GM23248 (cell line): ENCODE measurements around the gene TECTA. TPM values are rescaled to one million over a fixed set of nuclear protein-coding genes. Genes with fewer than 3 reads are reported as not detected.

ENCODE experiments used
- DNase-seq: peaks from one replicate; pipeline ENCODE4 v3.0.0-alpha.2; 2015
- H2AFZ ChIP-seq: fragments of 200-600 bp; sonication (generic); 2 replicates; pipeline ENCODE4 v1.6.1; 2016; ENCODE audit warnings: antibody characterized with exemption
- H3F3A ChIP-seq: fragments of 200-600 bp; sonication (generic); 2 replicates; pipeline ENCODE4 v1.6.1; 2016; ENCODE audit warnings: mild to moderate bottlenecking, antibody characterized with exemption, mixed run types; ENCODE audit not compliant: insufficient read depth
- H3K27ac ChIP-seq: fragments of 200-600 bp; sonication (generic); 2 replicates; pipeline ENCODE4 v1.5.1; 2016; ENCODE audit warnings: mild to moderate bottlenecking
- H3K27me3 ChIP-seq: fragments of 200-600 bp; sonication (generic); replicated peaks from 2 replicates; pipeline ENCODE4 v1.6.1; 2016; ENCODE audit warnings: mild to moderate bottlenecking; ENCODE audit not compliant: insufficient read depth
- H3K36me3 ChIP-seq: fragments of 200-600 bp; sonication (generic); 2 replicates; pipeline ENCODE4 v1.6.1; 2016; ENCODE audit warnings: low read depth, mild to moderate bottlenecking
- H3K4me1 ChIP-seq: fragments of 200-600 bp; sonication (generic); 2 replicates; pipeline ENCODE4 v1.6.1; 2016; ENCODE audit warnings: mild to moderate bottlenecking; ENCODE audit not compliant: insufficient read depth
- H3K4me2 ChIP-seq: fragments of 200-600 bp; sonication (generic); one replicate; pipeline ENCODE4 v1.6.1; 2016; ENCODE audit warnings: mild to moderate bottlenecking; ENCODE audit not compliant: unreplicated experiment
- H3K4me3 ChIP-seq: fragments of 200-600 bp; sonication (generic); 2 replicates; pipeline ENCODE4 v1.5.1; 2016; ENCODE audit warnings: mild to moderate bottlenecking
- H3K79me2 ChIP-seq: fragments of 200-600 bp; sonication (generic); 2 replicates; pipeline ENCODE4 v1.6.1; 2016; ENCODE audit warnings: mild to moderate bottlenecking; ENCODE audit not compliant: insufficient read depth
- H3K9ac ChIP-seq: fragments of 200-600 bp; sonication (generic); 2 replicates; pipeline ENCODE4 v1.6.1; 2016; ENCODE audit warnings: mild to moderate bottlenecking
- H3K9me2 ChIP-seq: fragments of 200-600 bp; sonication (generic); 2 replicates; pipeline ENCODE4 v1.6.1; 2016; ENCODE audit warnings: mixed run types, mild to moderate bottlenecking, moderate library complexity; ENCODE audit not compliant: insufficient read depth
- H3K9me3 ChIP-seq: fragments of 200-600 bp; sonication (generic); one replicate; pipeline ENCODE4 v1.6.1; 2017; ENCODE audit warnings: low read depth
- H4K20me1 ChIP-seq: fragments of 200-600 bp; sonication (generic); 2 replicates; pipeline ENCODE4 v1.6.0; 2016; ENCODE audit not compliant: insufficient read depth
- EZH2 ChIP-seq: fragments of 200-600 bp; sonication (generic); IDR thresholded peaks from 2 replicates; pipeline ENCODE4 v1.6.1; 2018; ENCODE audit warnings: antibody characterized with exemption, mild to moderate bottlenecking; ENCODE audit not compliant: insufficient read depth, poor library complexity, severe bottlenecking
- EZH2phosphoT487 ChIP-seq: fragments of 200-600 bp; sonication (generic); IDR thresholded peaks from 2 replicates; pipeline ENCODE4 v1.6.1; 2018; ENCODE audit warnings: antibody characterized with exemption, moderate library complexity, mild to moderate bottlenecking, low read depth; ENCODE audit not compliant: insufficient read depth
- WGBS, 2 experiments: methylation state at CpG; one replicate each; pipeline ENCODE4 v1.1.6; 2015 to 2017; ENCODE audit warnings: low lambda C conversion rate in 2 of 2, low coverage in 1 of 2; ENCODE audit errors: missing lambda C conversion rate in 2 of 2; 5-methylcytosine and 5-hydroxymethylcytosine counted together
- in situ Hi-C: fragments of 300-500 bp; cut with MboI; formaldehyde crosslinking; loops from 2 replicates; pipeline ENCODE4 v1.15.0; 2020
- polyA plus RNA-seq: library from polyadenylated mRNA; unstranded; fragments of >200 nt; fragmentation: Nextera tagmentation; extraction: Ambion mirVana; gene quantifications from 2 replicates; pipeline ENCODE4 v1.2.1, GENCODE V29; 2016
- total RNA-seq: library from RNA; depleted of rRNA; stranded (reverse); fragments of >200 nt; shearing (Covaris generic); gene quantifications from 2 replicates; pipeline ENCODE4 v1.2.3, GENCODE V29; 2014

Gene TECTA
- total and polyA plus RNA-seq, 2 experiments from 2014 or later: under 0.01 to 0.08 TPM

DNA sequence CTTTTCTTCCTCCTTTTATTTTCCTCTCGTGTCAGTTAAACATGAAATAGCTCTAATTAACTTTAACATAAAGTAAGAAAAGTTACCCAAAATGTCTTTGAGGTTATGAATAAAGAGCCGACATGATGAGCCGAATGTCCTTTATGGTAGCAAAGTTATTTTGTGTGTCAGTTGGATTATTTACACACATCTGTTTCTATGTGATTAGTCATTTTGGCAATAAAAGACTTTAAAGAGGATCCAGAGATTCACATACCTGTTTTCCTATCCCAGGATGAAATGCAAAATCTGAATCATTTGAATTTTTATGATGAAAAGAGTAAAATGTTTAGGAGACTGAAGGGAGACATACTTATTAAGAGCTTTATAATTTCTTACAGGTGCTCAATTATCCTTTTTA, 34.0 kb upstream of the TECTA start:
- H3K9me3 ChIP-seq: no peaks in the 10 kb centered on the region
- DNase-seq: no peak
- in situ Hi-C loops: no loop called here
- no peaks in the 10 kb centered on the region for H3K27me3 ChIP-seq
- no peaks in the 10 kb centered on the region for H3F3A ChIP-seq
- no peaks in the 10 kb centered on the region for H3K9me2 ChIP-seq
- H3K36me3 ChIP-seq: peaks cover 13% of the 10 kb centered on the region
- H3K9ac ChIP-seq: no peak overlapping the region
- H4K20me1 ChIP-seq: peaks cover 3% of the 10 kb centered on the region; the same call in 1 of the 2 replicates
- no peak overlapping the region for H3K4me2 ChIP-seq
- TF ChIP-seq EZH2phosphoT487 (no peak), EZH2 (no peak)
- no peak overlapping the region for H3K27ac ChIP-seq
- WGBS, 2 experiments: 99% methylated on average over 3 of the region's 3 CpGs
- no peaks in the 10 kb centered on the region for H3K4me1 ChIP-seq
- no peak overlapping the region for H3K4me3 ChIP-seq
- no peak overlapping the region for H2AFZ ChIP-seq
- no peaks in the 10 kb centered on the region for H3K79me2 ChIP-seq

DNA sequence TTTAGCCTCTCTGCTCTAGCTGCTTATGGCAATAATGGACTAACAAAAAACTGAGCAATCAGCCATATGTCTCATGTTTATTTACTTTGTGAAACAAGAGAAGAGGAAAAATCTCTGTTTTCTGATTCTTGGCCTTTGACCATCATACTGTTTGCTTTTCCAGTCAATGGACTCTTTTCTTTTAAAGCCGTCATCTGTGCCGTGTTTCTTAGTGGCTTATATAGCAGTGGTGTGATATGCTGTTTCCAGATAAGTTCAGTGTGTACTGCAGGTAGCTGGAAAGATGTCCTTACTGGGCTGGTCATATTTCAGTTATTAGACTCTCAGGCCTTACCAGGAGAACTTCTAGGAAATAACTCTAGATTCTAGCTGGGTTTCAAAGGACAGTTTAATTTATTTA, 33.6 kb upstream of the TECTA start:
- Histone ChIP-seq H3K27ac (no peak overlapping the region), H3K79me2 (no peaks in the 10 kb centered on the region), H3K36me3 (peaks cover 13% of the 10 kb centered on the region), H3F3A (no peaks in the 10 kb centered on the region), H3K4me1 (no peaks in the 10 kb centered on the region), H2AFZ (no peak overlapping the region), H3K9me3 (no peaks in the 10 kb centered on the region), H3K4me3 (no peak overlapping the region), H3K27me3 (no peaks in the 10 kb centered on the region), H3K9ac (no peak overlapping the region), H3K9me2 (no peaks in the 10 kb centered on the region), H3K4me2 (no peak overlapping the region), H4K20me1 (peaks cover 3% of the 10 kb centered on the region; the same call in 1 of the 2 replicates)
- TF ChIP-seq EZH2phosphoT487 (no peak), EZH2 (no peak)
- 98 to 100% methylated on average over 2 of the region's 2 CpGs for WGBS, 2 experiments
- in situ Hi-C loops: no loop called here
- no peak for DNase-seq

- in situ Hi-C loops: no loop called here
- no peaks in the 10 kb centered on the region for H3K9me2 ChIP-seq
- no peaks in the 10 kb centered on the region for H3K27me3 ChIP-seq
- H3K9me3 ChIP-seq: no peaks in the 10 kb centered on the region
- 75 to 79% methylated on average over 6 of the region's 6 CpGs for WGBS, 2 experiments
- H3K9ac ChIP-seq: no peak overlapping the region
- H3K27ac ChIP-seq: no peak overlapping the region
- no peaks in the 10 kb centered on the region for H3K79me2 ChIP-seq
- TF ChIP-seq EZH2 (no peak), EZH2phosphoT487 (no peak)
- H3K4me3 ChIP-seq: no peak overlapping the region
- no peaks in the 10 kb centered on the region for H3F3A ChIP-seq
- no peak for DNase-seq
- peaks cover 18% of the 10 kb centered on the region for H3K36me3 ChIP-seq
- H2AFZ ChIP-seq: no peak overlapping the region
- H4K20me1 ChIP-seq: peaks cover 3% of the 10 kb centered on the region; the same call in 1 of the 2 replicates
- no peak overlapping the region for H3K4me2 ChIP-seq
- no peaks in the 10 kb centered on the region for H3K4me1 ChIP-seq
Measured at GRCh38 chr11:121067962-121068647, 32.9 kb upstream of the TECTA start.

GRCh38 chr11:121068787-121069186, 32.3 kb upstream of the TECTA start:
- H3K4me3 ChIP-seq: no peak overlapping the region
- WGBS, 2 experiments: 96 to 97% methylated on average over 6 of the region's 6 CpGs
- TF ChIP-seq EZH2phosphoT487: no peak
- TF ChIP-seq EZH2: no peak
- no peak overlapping the region for H3K9ac ChIP-seq
- H3K4me1 ChIP-seq: no peaks in the 10 kb centered on the region
- no peaks in the 10 kb centered on the region for H3F3A ChIP-seq
- H3K9me3 ChIP-seq: no peaks in the 10 kb centered on the region
- no peak overlapping the region for H2AFZ ChIP-seq
- no peaks in the 10 kb centered on the region for H3K27me3 ChIP-seq
- H3K27ac ChIP-seq: no peak overlapping the region
- H3K9me2 ChIP-seq: no peaks in the 10 kb centered on the region
- in situ Hi-C loops: no loop called here
- H3K36me3 ChIP-seq: peaks cover 14% of the 10 kb centered on the region; the same call in 1 of the 2 replicates
- no peak for DNase-seq
- no peak overlapping the region for H3K4me2 ChIP-seq
- no peaks in the 10 kb centered on the region for H3K79me2 ChIP-seq
- H4K20me1 ChIP-seq: peaks cover 3% of the 10 kb centered on the region; the same call in 1 of the 2 replicates
